ENCODE data around the gene RASSF6.
"Not testable (repeated sequence)": the region's sequence is repeated elsewhere in the genome, so short reads cannot be mapped to it uniquely, and the experiment has no call there.

Gene RASSF6

GRCh38 chr4:73597594-73597993, 22.6 kb downstream of the RASSF6 start:
- no peak overlapping the region for H3K4me3 ChIP-seq (ENCODE audit: low read depth, low read length)
- no peak for TF ChIP-seq CTCF (IDR thresholded peaks at IDR 0.05; ENCODE audit: insufficient read depth, low read length, missing control alignments)
- CTCF ChIA-PET = interaction anchor here (0.8 to 2.3 kb wide), 8 partner anchors 11 to 537 kb away, joined by 3 to 6 read pairs (median 3); no protein-coding TSS in a partner anchor
- POLR2A ChIA-PET = no interaction called here
- DNase-seq (ENCODE audit: low read depth, low spot score) = no peak

- CTCF ChIA-PET = interaction anchor here (0.8 to 2.3 kb wide), 8 partner anchors 12 to 538 kb away, joined by 3 to 6 read pairs (median 3); no protein-coding TSS in a partner anchor
Observed at GRCh38 chr4:73597183-73597582, 23.1 kb downstream of the RASSF6 start.

GRCh38 chr4:73596001-73596400, 24.2 kb downstream of the RASSF6 start:
- no peak for TF ChIP-seq CTCF (IDR thresholded peaks at IDR 0.05; ENCODE audit: insufficient read depth, low read length, missing control alignments)
- H3K4me3 ChIP-seq (ENCODE audit: low read depth, low read length) = no peak overlapping the region
- CTCF ChIA-PET = interaction anchor here (0.8 to 3.8 kb wide), 5 partner anchors 20 to 539 kb away, joined by 3 to 55 read pairs (median 5); no protein-coding TSS in a partner anchor
- no peak for DNase-seq (ENCODE audit: low read depth, low spot score)
- POLR2A ChIA-PET = no interaction called here

More at GRCh38 chr4:73597183-73597582, 23.1 kb downstream of the RASSF6 start:
- POLR2A ChIA-PET; H3K4me3 ChIP-seq (ENCODE audit: low read depth, low read length); DNase-seq (ENCODE audit: low read depth, low spot score): not testable (repeated sequence)

GRCh38 chr4:73593631-73594241, 26.5 kb downstream of the RASSF6 start:
- ChIA-PET CTCF (interaction anchor here (0.7 to 3.8 kb wide), 25 partner anchors 8 to 546 kb away, joined by 3 to 55 read pairs (median 4); no protein-coding TSS in a partner anchor), POLR2A (no interaction called here)
- no peak for DNase-seq (ENCODE audit: low read depth, low spot score)
- TF ChIP-seq CTCF (IDR thresholded peaks at IDR 0.05; ENCODE audit: insufficient read depth, low read length, missing control alignments) = peak; percentile 36
- no peak overlapping the region for H3K4me3 ChIP-seq (ENCODE audit: low read depth, low read length)

- no peak for DNase-seq (ENCODE audit: low read depth, low spot score)
Observed at GRCh38 chr4:73589887-73590801, 30.1 kb downstream of the RASSF6 start.

More at GRCh38 chr4:73589887-73590801, 30.1 kb downstream of the RASSF6 start:
- ChIA-PET POLR2A (no interaction called here), CTCF (interaction anchor here (1.0 to 2.0 kb wide), 8 partner anchors 15 to 544 kb away, joined by 3 to 7 read pairs (median 4); no protein-coding TSS in a partner anchor)
- no peak overlapping the region for H3K4me3 ChIP-seq (ENCODE audit: low read depth, low read length)
- TF ChIP-seq CTCF (IDR thresholded peaks at IDR 0.05; ENCODE audit: insufficient read depth, low read length, missing control alignments) = no peak
